Measurements from ENCODE around the gene ATP6AP1.
"Not testable (repeated sequence)": the region's sequence is repeated elsewhere in the genome, so short reads cannot be mapped to it uniquely, and the experiment has no call there.

ATP6AP1 gene

DNA sequence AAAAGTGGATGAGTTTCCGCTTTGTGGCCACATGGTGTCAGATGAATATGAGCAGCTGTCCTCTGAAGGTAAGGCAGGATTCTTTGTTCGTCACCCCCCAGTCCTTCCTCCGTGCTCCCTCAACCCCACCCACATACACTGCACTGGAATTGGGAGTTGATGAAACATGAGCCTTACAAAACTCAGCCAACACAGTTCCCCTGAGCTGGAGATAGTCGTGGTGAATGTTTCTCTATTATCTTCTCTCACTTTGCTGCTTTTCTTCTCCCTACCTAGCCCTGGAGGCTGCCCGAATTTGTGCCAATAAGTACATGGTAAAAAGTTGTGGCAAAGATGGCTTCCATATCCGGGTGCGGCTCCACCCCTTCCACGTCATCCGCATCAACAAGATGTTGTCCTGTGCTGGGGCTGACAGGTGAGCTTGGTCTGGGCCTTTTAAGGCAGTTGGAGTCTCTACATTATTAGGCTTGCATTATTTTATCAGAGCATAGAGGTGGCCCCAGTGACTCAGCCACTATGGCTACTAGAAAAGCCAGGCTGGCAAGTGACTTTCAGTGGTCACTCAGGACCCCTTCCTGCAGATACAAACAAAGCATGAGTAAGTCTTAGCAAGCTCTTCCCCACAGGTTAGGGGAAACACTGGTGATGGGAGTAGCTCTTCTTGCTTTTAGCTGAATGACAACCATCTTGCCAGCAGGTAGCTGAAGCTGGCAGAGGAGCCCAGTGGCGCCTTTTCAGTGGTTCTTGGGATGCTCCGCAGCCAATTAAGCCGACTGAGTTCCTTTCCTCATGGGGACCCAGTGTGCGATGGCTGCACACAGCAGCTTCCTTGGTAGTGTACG is 28.7 kb upstream of the ATP6AP1 start:
- no peak for DNase-seq (ENCODE audit: low read depth in 2 of 2)

DNA sequence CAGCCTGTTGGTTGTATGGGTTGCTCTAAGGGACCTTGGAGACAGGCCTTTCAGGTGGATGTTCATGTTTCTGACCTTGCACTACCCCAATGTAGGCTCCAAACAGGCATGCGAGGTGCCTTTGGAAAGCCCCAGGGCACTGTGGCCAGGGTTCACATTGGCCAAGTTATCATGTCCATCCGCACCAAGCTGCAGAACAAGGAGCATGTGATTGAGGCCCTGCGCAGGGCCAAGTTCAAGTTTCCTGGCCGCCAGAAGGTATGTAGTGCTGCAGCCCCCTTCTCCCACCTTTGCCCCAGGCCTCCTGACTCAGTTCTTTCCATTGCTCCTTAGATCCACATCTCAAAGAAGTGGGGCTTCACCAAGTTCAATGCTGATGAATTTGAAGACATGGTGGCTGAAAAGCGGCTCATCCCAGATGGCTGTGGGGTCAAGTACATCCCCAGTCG is 28.1 kb upstream of the ATP6AP1 start:
- not testable (repeated sequence) for DNase-seq (ENCODE audit: low read depth in 2 of 2)

- no peak for DNase-seq (ENCODE audit: low read depth in 2 of 2)
Observed at GRCh38 chrX:154401045-154401799, 27.3 kb upstream of the ATP6AP1 start.

GRCh38 chrX:154401918-154402621 is 26.4 kb upstream of the ATP6AP1 start:
- DNase-seq (ENCODE audit: low read depth in 2 of 2), result no peak

DNA sequence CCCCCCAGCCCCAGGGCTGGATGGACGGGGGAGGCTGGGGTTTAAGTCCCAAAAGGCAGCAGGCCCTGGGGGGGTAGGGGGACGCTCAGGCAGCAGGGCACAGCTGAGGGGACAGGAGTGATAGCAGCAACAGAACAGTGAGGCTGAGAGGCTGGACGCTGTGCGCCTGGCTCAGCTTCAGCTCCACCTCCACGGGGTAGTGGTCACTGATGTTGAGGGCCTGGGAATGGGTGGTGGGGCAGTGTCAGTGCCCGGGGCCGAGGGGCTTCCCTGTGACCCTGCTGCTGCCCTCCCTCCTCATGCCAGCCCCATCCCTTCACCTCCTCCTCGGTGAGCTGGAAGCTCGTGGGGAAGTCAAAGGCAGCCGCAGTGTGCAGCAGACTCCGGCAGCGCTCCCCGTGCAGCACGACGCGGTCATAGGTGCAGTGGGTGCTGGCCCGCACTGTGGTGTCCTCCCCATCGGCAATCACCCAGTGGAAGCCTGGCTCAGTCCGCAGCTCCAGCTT is 25.8 kb upstream of the ATP6AP1 start:
- no peak for DNase-seq (ENCODE audit: low read depth in 2 of 2)

DNA sequence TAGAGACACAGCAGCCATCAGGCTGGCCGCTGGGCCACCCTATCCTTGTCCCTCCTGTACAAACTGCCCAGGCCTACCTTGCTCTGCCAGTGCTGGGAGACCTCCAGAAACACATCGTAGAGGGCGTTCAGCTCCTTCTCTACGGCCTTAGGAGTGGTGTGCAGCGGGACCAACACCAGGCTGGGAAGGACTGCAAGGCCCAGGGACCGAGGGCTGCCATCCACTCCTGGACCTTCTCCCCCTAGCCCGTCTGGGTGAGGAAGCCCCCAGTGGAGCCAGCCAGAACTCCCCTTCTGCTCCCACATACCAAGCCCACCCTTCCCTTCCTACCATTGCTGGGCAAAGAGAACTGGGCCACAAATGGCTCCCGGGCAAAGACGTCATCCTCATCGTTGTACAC is 25.3 kb upstream of the ATP6AP1 start:
- no peak for DNase-seq (ENCODE audit: low read depth in 2 of 2)

DNA sequence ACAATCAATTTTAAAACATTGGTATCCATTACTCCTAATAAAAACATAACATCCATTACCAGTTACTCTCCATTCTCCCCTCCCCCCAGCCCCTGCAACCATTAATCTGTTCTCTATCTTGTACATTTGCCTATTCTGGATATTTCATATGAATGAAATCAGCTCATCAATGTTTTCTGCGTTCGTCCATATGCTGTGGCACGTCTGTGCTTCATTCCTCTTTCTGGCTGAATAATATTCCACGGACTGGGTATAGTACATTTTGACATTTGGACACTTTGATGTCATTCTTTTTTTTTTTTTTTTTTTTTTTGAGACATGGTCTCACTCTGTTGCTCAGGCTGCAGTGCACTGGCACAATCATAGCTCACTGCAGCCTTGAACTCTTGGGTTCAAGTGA is 24.6 kb upstream of the ATP6AP1 start:
- no peak for DNase-seq (ENCODE audit: low read depth in 2 of 2)

DNA sequence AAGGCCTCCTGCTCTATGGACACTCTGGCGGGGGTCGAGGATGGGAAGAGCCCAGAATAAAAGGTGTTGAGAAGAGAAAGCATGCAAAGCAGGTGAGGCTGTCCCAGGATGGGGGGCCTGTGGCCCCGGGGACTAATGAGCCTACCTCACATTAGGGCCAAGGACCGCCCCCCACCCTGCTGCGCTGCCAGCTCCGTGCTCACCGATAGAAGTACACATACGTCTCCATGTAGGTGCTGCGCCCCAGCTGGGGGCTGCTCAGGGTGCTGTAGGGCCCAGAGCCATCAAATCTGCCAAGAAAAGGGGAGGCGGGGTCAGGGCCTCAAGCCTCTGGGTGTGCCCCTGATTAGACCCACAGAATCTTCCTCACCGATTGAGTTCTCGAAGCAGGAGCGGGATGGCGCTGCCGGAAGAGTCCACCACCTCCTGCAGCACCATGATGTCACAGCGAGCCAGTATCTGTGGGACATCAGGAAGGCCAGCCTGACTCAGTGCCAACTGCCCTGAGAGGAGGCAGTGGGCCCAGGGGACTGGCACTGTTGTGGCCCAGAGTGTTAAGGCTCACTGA is 23.8 kb upstream of the ATP6AP1 start:
- no peak for DNase-seq (ENCODE audit: low read depth in 2 of 2)

DNA sequence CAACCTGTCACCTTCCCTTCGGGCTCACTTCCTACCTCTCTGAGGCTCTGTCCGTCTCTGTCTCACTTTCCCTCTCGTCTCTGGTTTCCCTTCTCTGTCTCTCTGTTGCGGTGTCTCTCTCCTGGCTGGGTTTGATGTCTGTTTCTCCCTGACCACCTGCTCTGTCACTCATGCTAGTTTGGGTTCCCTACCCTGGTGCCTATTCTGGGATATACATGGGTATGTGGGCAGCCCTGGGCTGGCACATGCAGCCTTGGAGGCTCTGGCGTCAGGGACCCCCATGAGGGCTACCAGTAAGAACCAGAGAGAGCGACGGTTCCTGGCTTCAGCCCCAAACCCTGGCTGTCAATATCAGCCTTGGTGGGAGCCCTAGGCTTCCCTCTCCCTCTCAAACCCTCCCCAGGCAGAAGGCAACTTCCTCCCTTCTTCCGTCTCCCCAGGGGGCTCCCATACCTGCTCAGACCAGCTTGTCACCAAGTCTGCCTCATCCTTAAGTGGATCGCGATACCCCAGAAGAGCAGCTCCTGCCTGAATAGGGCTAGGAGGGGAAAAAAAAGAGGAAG is 19.7 kb upstream of the ATP6AP1 start:
- DNase-seq (ENCODE audit: low read depth in 2 of 2), result no peak

- no peak for DNase-seq (ENCODE audit: low read depth in 2 of 2)
Observed at GRCh38 chrX:154409222-154409871, 19.1 kb upstream of the ATP6AP1 start, which contains the start of gene DNASE1L1. TSS of gene DNASE1L1 (minus strand) at chrX:154409254. CDS start at chrX:154405568, 3,686 bp downstream.

DNA sequence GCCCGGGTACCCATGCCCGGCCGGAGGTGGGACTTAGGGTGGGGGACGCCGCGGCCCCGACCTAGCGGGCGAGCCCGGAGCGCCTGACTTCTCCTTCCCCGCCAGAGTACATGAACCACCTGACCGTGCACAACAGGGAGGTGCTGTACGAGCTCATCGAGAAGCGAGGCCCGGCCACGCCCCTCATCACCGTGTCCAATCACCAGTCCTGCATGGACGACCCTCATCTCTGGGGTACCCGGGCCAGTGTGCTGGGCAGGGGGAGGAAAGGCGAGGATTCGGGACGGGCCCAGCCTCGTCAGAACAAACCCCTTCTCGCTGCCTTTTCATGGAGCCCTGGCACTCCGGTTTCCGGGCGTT is 16.5 kb upstream of the ATP6AP1 start:
- DNase-seq (ENCODE audit: low read depth in 2 of 2), result no peak

GRCh38 chrX:154412468-154412867 is 16.0 kb upstream of the ATP6AP1 start:
- no peak for DNase-seq (ENCODE audit: low read depth in 2 of 2)

DNA sequence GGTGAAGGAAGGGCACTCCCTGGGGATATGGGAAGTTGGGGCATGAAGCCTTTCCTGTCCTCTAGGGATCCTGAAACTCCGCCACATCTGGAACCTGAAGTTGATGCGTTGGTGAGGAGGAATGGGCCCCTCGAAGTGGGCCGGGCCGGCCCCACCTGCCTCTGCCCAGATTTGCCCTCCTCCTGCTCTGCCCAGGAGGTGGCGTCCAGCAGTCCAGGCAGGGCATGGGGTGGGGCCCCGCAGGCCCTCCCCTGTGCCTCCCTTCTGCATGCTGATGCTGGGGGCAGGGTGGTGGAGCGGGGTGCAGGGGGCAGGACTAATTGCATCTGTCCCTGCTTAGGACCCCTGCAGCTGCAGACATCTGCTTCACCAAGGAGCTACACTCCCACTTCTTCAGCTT is 15.3 kb upstream of the ATP6AP1 start:
- no peak for DNase-seq (ENCODE audit: low read depth in 2 of 2)

DNA sequence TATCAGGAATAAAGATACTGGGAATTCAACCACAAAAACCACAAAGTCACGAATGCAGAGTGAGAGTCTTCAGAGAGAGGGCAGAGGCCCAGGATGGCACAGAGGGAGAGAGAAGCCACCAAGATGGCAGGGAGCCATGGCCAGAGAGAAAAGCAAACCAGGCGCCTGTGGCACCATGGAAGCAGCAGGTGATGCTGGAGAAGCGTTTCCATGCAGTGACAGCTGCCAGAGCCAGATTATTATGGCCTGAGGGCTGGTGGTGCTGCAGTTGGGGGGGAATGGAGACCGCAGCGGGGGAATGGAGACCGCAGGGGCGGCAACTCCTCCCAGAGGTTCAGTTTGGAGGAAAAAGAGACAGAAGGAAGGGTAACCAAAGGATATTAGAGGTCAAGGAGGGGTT is 11.3 kb upstream of the ATP6AP1 start:
- DNase-seq (ENCODE audit: low read depth in 2 of 2), result no peak

DNA sequence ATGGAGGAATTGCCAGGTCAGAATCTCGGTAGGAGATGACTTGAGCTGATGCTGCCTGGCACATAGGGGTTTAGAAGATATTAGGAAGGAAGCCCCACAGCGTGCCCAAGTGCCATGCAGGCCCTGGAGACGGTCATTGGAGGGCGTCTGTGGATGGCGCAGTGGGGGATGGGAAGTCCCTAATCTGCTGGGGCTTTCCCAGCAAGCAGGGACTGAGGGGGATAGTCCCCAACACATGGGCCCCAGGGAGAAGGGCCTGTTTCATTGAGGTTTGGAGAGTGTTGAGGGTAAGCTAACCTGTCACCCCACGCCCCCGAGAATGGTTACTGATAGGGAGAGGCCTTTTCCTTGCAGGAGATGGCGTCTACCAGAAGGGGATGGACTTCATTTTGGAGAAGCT is 9.3 kb upstream of the ATP6AP1 start:
- DNase-seq (ENCODE audit: low read depth in 2 of 2), result no peak

DNA sequence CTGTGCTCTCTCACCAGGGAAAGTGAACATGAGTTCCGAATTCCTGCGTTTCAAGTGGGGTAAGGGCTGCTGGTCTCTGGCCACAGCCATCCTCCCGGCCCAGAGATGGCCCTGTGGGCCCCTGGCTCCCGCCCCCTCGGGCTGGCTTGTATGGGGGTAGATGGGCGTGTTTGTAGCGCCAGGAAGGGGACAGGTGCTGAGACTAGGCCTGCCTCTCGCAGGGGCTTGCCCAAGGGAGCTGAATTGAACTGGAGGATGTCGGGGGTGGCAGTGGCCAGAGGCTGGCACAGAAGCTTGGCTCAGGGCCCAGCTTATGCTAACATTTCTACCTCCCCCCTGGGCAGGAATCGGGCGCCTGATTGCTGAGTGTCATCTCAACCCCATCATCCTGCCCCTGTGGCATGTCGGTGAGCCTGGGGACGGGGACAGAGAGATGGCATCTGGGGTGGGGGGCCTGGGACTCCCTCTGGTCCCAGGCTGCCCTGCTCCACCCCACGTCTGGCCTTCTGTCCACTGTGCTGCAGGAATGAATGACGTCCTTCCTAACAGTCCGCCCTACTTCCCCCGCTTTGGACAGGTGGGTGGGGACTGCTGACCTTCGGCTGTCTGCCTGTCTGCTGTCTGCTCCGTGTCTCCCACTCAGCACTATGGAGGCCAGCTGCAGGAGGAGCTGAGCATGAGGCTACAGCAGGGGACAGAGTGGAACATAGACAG is 8.6 kb upstream of the ATP6AP1 start:
- DNase-seq (ENCODE audit: low read depth in 2 of 2), result no peak

- DNase-seq (ENCODE audit: low read depth in 2 of 2), result no peak
Observed at GRCh38 chrX:154420402-154420756, 8.1 kb upstream of the ATP6AP1 start.

- no peak for DNase-seq (ENCODE audit: low read depth in 2 of 2)
Observed at GRCh38 chrX:154426916-154427770, 1.3 kb upstream of the ATP6AP1 start.

DNA sequence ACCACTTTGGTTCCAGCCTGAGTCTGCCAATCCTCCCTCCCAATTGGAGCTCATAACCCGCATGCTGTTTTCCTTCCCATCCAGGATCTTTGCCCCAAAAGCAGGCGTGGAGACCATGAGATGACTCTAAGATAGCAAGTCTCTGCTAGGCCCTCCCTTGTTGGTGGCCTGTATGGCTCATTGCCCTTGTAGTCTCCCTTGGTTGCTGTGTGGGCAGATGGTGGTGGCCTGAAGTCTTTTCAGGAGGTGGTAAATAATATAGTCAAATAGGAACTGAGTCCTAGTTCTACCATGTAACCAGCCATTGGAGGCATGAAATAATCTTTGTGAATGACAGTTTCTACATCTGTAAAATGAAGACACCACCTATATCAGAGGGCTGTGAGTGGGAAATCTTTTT is 1.2 kb downstream of the ATP6AP1 start:
- no peak for DNase-seq (ENCODE audit: low read depth in 2 of 2)

DNA sequence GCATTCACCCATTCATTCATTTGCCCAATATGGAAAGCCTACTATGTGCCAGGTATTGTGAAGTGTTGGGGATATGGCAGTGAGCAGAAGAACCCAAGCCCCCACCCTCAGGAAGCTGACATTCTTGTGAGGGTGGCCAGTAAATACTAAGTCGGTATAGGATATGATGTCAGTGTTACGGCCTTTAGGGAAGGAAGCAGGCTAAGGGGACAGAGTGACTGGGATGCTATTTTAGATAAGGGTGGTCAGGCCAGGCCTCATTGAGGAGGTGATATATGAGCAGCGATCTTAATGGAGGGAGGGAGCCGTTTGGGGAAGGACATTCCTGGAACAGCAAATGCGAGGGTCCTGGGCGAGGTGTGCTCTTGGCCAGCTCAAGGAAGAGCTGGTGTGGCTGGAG is 2.0 kb downstream of the ATP6AP1 start:
- DNase-seq (ENCODE audit: low read depth in 2 of 2), result no peak

Measured in fibroblast of skin of left quadriceps (primary cell).